ENCODE data around the gene ARF1.

Gene ARF1

DNA sequence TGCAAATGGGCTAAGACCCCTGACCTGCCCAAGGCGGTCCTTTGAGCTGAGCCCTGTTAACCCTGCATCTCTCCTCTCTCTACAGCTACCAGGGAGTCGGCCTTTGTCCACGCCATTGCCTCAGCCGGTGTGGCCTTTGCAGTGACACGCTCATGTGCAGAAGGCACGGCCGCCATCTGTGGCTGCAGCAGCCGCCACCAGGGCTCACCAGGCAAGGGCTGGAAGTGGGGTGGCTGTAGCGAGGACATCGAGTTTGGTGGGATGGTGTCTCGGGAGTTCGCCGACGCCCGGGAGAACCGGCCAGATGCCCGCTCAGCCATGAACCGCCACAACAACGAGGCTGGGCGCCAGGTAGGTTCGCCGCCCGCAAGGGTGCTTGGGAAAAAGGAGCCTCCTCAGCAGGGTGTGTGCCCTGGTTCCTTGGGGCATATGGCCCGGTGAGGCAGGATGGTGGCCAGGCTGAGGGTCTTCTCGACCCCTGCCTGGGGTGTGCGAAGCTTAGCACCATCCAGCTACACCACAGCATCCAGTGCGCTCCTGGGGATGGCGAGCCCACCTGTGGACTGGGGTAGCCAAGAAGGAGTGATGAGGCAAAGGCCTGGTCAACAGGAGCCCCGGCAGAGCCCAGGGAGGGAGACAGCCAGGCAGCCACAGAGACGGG lies 31.8 kb upstream of the ARF1 start:
- no peak for DNase-seq (ENCODE audit: low read depth)

DNA sequence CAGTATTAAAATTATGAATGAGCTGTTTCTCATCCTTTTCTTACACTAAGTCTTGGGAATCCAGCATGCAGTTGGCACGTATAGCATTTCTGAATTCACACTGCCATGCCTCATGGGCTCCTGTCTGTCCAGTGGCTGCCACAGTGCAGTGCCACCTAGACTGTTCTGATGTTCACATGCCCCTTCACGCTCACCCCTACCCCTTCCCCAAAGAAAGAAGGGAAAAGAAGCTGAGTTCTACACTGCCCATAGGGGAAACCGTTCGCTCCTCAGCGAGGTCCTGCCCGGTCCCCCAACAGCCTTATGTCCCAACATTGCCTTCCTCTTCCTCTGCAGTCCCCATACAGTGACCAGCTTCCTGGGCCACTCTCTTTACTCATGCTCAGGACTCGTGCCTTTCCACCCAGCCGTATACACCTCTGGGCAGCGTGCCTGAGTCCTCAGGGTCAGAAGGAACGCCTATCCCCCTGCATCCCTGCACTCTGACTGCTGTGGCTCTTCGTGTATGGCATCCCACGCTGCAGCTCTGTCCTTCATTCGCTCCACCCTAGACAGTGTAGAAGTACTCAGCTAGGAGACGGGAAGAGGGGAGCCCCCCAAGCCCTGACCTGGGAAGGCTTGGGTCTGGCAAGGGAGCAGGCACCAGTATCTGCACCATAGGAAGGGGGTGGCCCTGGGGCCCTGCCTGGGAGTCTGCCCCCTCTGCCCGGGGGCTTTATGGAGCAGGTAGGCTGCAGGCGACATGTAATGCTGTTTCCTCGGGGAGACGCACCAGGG lies 24.1 kb upstream of the ARF1 start:
- DNase-seq (ENCODE audit: low read depth): no peak

DNA sequence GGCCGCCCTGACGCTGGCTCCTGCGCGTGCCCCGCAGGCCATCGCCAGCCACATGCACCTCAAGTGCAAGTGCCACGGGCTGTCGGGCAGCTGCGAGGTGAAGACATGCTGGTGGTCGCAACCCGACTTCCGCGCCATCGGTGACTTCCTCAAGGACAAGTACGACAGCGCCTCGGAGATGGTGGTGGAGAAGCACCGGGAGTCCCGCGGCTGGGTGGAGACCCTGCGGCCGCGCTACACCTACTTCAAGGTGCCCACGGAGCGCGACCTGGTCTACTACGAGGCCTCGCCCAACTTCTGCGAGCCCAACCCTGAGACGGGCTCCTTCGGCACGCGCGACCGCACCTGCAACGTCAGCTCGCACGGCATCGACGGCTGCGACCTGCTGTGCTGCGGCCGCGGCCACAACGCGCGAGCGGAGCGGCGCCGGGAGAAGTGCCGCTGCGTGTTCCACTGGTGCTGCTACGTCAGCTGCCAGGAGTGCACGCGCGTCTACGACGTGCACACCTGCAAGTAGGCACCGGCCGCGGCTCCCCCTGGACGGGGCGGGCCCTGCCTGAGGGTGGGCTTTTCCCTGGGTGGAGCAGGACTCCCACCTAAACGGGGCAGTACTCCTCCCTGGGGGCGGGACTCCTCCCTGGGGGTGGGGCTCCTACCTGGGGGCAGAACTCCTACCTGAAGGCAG lies 23.4 kb upstream of the ARF1 start:
- DNase-seq (ENCODE audit: low read depth): no peak

DNA sequence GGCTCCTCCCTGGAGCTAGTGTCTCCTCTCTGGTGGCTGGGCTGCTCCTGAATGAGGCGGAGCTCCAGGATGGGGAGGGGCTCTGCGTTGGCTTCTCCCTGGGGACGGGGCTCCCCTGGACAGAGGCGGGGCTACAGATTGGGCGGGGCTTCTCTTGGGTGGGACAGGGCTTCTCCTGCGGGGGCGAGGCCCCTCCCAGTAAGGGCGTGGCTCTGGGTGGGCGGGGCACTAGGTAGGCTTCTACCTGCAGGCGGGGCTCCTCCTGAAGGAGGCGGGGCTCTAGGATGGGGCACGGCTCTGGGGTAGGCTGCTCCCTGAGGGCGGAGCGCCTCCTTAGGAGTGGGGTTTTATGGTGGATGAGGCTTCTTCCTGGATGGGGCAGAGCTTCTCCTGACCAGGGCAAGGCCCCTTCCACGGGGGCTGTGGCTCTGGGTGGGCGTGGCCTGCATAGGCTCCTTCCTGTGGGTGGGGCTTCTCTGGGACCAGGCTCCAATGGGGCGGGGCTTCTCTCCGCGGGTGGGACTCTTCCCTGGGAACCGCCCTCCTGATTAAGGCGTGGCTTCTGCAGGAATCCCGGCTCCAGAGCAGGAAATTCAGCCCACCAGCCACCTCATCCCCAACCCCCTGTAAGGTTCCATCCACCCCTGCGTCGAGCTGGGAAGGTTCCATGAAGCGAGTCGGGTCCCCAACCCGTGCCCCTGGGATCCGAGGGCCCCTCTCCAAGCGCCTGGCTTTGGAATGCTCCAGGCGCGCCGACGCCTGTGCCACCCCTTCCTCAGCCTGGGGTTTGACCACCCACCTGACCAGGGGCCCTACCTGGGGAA lies 22.7 kb upstream of the ARF1 start:
- no peak for DNase-seq (ENCODE audit: low read depth)

DNA sequence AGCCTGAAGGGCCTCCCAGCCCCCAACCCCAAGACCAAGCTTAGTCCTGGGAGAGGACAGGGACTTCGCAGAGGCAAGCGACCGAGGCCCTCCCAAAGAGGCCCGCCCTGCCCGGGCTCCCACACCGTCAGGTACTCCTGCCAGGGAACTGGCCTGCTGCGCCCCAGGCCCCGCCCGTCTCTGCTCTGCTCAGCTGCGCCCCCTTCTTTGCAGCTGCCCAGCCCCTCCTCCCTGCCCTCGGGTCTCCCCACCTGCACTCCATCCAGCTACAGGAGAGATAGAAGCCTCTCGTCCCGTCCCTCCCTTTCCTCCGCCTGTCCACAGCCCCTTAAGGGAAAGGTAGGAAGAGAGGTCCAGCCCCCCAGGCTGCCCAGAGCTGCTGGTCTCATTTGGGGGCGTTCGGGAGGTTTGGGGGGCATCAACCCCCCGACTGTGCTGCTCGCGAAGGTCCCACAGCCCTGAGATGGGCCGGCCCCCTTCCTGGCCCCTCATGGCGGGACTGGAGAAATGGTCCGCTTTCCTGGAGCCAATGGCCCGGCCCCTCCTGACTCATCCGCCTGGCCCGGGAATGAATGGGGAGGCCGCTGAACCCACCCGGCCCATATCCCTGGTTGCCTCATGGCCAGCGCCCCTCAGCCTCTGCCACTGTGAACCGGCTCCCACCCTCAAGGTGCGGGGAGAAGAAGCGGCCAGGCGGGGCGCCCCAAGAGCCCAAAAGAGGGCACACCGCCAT lies 21.9 kb upstream of the ARF1 start:
- no peak for DNase-seq (ENCODE audit: low read depth)

DNA sequence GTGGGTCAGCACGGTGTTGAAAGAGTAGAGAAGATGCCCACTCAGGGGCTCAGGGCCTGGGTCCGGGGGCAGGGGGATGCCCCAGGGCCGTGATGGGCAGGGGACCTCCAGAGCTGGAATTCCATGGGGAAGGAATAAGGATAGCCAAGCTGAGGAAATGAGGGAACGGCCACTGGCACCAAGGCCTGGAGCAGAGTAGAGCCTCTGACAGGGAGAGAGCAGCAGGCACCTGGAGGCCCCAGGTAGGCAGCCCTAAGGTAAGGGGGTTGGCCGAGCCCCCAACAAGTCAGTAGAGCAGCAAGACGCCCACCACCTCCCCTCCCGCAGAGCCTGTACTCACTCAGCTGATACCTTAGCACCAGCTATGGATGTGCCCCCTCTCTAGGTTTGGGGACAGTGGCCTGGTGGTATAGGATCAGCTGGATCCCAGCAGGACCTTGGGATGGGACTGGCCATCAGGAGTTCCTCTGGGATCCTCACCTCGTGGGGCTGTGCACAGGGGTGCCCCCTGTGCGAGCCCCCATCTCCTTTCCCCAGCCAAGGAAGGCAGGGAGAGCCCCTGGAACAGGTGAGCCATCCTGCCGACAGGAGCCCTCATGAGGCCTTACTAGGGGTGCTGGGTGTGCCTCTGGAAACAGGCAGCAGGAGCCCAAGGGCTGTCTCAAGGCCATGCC lies 21.0 kb upstream of the ARF1 start:
- DNase-seq (ENCODE audit: low read depth): no peak

DNA sequence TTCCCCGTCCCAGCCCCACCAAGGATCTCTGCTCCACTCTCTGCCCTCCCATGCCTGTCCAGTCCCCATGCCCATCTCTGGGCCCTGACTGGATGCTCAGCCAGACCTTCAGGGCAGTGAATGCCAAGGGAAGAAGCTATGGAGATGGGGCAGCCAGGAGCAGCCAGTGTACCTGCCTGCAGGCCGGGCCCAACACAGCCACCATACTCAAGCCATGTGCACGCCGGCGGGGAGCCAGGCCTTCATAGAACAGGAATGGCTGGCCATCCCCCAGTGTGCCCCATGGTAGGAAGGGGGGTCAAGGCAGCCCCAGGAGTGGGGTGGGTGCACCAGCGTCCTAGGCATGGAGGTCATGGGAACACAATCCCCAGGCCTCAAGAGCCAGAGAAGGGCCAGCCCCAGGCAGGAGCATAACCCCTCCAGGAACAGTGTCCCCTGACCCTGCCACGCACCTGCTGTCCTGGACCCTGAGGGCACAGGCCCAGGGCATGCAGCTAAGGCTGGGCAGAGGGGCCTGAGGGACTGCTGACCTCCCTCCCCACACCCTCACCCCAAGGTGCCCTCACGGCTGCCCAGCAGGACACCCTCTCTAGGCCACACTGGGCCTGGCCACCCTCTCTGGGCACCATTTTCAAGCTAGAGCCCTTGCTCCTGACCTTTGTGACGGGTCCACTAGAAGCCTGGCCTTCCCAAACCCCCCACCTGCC lies 20.3 kb upstream of the ARF1 start:
- no peak for DNase-seq (ENCODE audit: low read depth)

DNA sequence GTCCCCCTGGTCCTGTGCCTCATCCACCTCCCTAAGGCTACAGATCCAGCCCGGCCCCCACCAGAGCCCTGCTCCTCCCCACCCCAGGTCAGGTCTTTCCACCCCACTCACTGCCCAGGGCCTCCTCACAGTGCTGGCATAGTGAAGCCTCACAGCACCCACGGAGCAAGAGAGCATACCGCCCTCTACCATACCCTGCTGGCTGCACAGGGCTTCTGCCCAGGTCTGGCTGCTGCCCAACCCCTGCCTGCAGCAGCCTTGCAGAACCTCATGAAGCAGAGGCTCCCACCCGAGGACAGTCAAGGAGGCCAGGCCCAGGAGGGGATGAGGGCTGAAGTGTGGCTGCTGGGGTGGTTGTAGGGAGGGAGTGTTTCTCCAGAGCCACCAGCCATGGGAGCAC lies 19.7 kb upstream of the ARF1 start:
- DNase-seq (ENCODE audit: low read depth): no peak

DNA sequence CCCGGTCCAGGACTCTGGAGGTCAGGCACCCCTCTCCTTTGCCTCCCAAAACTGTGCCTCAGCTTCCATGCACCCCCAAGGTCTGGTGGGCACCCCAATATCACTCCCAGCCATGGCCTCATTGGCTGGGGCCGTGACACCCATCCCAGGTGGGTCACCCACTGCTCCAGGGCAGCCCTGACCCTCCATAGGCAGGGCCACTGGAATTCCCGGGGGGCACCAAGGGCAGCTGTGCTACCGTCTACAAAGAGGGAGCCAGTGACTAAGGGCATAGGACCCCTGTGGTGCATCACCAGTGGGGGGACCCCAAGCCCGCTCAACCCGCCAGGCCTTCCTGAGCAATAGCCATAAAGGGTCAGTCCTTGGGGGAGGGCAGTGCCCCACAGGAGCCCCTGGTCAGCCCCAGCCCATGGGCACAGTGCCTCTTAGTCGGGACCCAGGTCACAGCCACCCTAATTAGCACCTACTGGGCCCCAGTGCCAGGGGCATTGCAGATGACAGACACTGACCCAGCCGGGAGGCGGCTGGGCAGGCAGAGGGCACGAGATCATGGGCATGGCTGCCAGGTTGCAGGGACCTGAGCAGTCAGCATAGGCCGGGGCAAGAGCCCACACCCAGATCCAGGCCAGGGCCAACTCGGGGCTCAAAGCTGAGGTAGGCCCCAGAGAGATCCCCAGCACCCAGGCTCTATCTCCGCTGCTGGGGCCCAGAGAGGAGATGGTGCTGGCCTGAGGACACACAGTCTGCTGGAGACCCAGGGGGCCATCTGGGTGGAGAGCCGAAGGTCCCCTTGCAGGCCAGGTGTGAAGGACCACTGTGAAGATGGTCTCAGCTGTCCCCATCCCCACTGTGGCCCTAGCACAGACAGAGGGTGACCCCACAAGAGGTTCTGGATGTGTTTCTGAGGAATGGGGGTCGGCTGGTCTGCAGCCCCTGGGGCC lies 19.0 kb upstream of the ARF1 start:
- no peak for DNase-seq (ENCODE audit: low read depth)

DNA sequence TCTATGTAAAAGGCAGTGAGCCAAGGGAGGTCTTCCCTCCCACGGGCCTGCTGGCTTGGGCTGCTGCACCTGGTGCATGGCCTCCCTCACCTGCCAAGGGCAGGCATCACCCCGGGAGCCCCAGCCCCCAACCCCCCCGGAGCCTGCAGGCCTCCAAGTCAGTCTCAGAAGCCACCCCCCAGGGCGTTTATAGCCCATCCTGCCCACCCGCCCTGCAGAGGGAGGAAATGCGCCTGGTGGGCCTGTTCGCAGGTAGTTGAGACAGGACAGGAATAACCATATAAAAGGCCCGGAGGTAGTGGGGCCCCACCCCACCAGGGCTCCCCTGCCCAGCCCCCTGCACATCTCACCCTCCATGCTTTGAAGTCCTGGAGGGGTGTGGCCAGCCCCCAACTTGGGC lies 18.2 kb upstream of the ARF1 start:
- no peak for DNase-seq (ENCODE audit: low read depth)

DNA sequence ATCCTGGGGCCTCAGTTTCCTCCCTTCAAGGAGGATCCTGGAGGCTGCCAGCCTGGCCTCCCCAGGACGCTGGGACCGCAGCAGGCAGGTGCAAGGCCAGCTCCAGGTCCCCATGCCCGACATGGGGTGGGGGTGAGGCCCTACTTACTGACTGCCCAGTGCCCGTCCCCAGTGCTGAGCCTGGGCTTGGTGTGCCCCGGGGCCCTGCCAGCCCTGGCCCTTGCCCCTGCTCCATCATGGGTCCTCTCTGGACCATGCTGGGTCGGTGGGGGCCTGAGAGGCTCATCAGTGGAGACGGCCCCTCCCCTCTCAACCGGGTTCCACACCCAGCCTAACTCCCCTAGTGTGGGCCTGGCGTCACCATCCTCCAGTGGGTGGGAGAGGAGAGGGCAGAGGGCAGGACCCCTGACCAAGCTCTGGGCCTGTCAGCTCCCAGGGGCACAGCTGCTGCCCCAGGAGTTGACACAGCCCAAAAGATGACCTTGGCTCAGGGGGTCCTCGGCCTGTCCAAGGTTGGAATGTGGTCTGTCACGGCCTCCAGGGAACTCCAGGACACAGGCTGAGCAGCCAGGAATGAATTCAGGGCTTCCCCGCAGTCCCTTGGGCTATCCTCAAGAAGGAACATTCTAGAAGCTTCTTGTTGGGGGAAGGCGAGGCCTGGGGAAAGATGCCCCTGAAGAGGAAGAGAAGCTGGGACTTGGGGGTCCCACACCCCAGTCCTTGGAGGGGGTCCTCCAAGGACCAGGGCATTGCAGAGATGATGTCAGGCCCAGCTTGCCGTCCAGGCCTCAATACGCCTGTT lies 17.6 kb upstream of the ARF1 start:
- DNase-seq (ENCODE audit: low read depth): no peak

DNA sequence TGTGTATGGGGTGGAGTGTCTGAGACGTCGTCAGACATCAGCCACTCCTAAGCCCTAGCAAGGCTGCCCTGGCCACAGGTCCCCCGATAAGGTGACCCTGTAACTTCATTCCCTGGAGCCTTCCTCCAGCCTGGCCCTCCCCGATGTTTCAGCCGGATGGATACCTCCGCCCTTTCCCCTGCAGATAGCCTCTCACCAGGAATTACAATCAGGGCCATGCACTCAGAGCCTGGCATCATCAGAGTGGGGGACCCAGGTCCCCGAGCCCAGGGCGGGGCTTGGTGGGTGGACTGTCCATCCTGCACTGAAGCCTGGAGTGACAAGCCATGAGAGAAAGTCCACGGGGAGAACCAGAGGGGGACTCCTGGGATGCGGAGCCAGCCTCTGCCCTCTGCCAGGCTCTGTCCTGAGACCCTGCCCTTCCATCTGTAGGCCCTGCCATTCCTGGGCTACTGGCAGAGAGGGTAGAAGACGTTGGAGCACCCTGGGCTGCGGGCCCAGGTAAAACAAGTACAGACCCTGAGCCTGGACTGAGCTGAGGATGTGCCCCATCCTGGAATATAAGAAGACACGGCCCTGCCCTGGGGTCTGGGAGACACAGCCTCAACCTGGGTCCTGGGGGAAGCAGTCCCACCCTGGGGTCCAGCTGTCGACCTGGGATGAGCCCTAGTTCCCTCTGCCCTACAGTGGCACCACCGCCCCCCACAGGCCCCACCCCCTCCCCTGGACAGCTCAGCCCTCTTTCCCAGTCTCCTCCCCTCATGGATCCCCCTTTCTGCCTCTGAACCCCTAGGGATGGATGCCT lies 16.8 kb upstream of the ARF1 start:
- no peak for DNase-seq (ENCODE audit: low read depth)

DNA sequence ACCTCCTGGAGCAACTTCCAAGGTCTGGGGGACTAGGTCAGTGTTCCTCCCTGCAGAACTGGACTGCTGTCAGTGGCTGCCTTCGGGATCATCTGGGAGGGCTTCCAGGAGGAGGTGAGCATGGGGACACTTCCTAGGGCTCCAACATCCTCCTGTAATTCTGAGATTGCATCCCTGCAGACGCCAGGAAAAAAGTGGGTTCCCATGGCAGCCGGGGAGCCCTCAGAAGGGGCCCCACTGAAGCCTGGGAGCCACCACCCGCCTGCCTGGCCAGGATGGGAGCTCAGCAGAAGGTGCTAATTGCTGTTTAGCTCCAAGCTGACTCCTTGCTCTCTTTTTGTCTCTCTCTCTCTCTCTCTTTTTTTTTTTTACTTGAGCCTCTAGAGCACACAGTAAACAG lies 16.1 kb upstream of the ARF1 start:
- no peak for DNase-seq (ENCODE audit: low read depth)

DNA sequence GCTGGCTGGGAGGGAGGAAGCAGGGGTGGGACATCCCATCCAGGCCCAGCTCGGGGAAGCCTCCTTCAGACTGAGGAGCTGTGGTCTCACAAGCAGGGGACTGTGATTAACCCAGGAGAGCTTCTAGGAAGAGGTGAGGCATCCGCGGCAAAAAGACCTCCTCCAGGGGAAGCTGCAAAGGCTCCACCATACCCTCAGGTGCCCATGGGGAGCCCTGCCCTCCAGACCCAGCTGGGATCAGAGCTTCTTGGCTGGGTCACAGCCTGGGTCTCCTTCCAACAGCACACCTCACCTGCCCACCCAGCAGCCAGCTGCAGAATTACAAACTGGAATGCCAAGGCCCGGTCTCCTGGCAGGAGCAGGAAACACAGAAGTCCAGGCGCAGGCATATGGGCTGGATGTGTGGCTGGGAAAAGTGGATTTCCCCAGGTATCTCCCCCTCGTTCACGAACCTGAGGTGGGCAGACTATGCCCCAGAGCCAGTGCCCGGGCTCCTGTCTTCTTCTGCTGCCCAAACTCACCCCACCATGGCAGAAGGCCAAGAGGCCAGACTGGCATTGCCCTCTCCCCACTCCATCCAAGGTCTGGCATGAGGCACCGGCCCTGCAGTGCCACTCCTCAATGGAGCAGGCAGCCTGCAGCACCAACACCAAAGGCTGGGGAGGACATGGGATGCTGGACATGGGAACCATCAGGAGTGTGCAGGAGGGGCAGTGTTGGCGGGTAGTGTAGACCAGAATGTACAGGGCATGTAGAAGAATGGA lies 15.4 kb upstream of the ARF1 start:
- DNase-seq (ENCODE audit: low read depth): no peak

DNA sequence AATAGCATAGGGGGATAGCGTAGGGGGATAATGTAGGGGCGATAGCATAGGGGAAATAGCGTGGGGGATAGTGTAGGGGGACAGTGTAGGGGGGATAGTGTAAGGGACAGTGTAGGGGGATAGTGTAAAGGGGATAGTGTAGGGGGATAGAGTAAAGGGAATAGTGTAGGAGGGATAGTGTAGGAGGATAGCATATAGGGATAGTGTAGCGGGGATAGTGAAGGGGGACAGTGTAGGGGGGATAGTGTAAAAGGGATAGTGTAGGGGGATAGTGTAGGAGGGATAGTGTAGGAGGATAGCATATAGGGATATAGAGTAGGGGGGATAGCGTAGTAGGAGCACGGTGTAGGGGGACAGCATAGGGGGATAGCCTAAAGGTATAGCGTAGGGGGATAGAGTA lies 14.1 kb upstream of the ARF1 start:
- no peak for DNase-seq (ENCODE audit: low read depth)

DNA sequence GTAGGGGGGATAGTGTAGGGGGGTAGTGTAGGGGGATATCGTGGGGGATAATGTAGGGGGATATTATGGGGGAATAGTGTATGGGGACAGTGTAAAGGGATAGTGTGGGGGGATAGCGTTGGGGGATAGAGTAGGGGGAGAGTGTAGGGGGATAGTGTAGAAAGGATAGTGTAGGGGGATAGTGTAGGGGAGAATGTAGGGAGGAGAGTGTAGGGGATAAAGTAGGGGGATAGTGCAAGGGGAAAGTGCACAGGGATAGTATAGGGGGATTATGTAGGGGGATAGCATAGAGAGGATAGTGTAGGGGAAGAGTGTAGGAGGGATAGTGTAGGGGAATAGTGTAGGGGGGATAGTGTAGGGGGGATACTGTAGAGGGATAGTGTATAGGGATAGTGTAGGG lies 12.3 kb upstream of the ARF1 start:
- no peak for DNase-seq (ENCODE audit: low read depth)

DNA sequence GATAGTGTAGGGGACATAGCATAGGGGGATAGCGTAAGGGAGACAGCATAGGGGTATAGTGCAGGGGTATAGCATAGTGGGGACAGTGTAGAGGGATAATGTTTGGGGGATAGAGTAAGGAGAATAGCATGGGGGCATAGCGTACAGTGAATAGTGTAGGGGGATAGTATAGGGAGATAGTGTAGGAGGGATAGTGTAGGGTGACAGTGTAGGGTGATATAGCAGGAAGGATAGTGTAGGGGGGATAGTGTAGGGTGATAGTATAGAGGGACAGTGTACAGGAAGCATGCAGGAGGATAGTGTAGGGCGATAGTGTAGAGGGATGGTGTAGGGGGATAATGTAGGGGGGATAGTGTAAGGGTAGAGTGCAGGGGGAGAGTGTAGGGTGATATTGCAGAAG lies 11.7 kb upstream of the ARF1 start:
- no peak for DNase-seq (ENCODE audit: low read depth)
